K562 (cell line): Measurements from ENCODE around the gene WHAMM. TPM values are rescaled to one million over a fixed set of nuclear protein-coding genes. Genes with fewer than 3 reads are reported as not detected.

Experiments used
- ATF7 ChIP-seq: fragments of 450-650 bp; IDR thresholded peaks from 2 replicates; pipeline ENCODE4 v1.7.1; 2014; ENCODE audit warnings: mild to moderate bottlenecking, moderate library complexity
- BHLHE40 ChIP-seq: IDR thresholded peaks from 2 replicates; pipeline ENCODE4 v1.6.1; 2011; ENCODE audit warnings: low read length, improper control_type of control experiment
- CBFB ChIP-seq: sonication (generic); formaldehyde crosslinking; IDR thresholded peaks from 2 replicates; pipeline ENCODE4 v1.4.0; 2020; ENCODE audit warnings: mild to moderate bottlenecking, missing genetic modification reagents
- DACH1 ChIP-seq: fragments of 450-650 bp; IDR thresholded peaks from 2 replicates; pipeline ENCODE4 v1.6.1; 2018; ENCODE audit not compliant: partially characterized antibody
- E2F6 ChIP-seq, 2 experiments: IDR thresholded peaks; 2 replicates each; pipeline ENCODE4 v1.6.1; 2011; ENCODE audit warnings: borderline replicate concordance in 1 of 2, control low read depth in 1 of 2, low read depth in 1 of 2, low read length in 1 of 2, mild to moderate bottlenecking in 1 of 2, mixed read lengths in 1 of 2, moderate library complexity in 1 of 2; ENCODE audit not compliant: insufficient read depth in 1 of 2, insufficient read length in 1 of 2, poor library complexity in 1 of 2, severe bottlenecking in 1 of 2; ENCODE audit errors: extremely low read depth in 1 of 2
- ERF ChIP-seq: fragments of 450-650 bp; formaldehyde crosslinking; IDR thresholded peaks from 2 replicates; pipeline ENCODE4 v1.4.0; 2020; ENCODE audit warnings: mild to moderate bottlenecking, mixed read lengths
- ESRRA ChIP-seq: fragments of 450-650 bp; IDR thresholded peaks from 2 replicates; pipeline ENCODE4 v1.6.1; 2014; ENCODE audit warnings: low read depth, mild to moderate bottlenecking, moderate library complexity, borderline replicate concordance
- ETV5 ChIP-seq: sonication (generic); formaldehyde crosslinking; IDR thresholded peaks from 2 replicates; pipeline ENCODE4 v1.4.0; 2020; ENCODE audit warnings: low read depth, mild to moderate bottlenecking, missing genetic modification reagents
- GABPA ChIP-seq: fragments of 200-800 bp; sonication (Bioruptor generic); conservative IDR thresholded peaks from 2 replicates; pipeline ENCODE4 v1.6.1; 2016; ENCODE audit warnings: low read depth, missing genetic modification characterization, missing compliant biosample characterization
- HCFC1 ChIP-seq: IDR thresholded peaks from 2 replicates; pipeline ENCODE4 v1.6.1; 2012; ENCODE audit warnings: low read depth, low read length, improper control_type of control experiment
- HDGF ChIP-seq: fragments of 450-650 bp; IDR thresholded peaks from 2 replicates; pipeline ENCODE4 v1.6.1; 2016
- HOMEZ ChIP-seq: fragments of 250-450 bp; sonication (Bioruptor Pico); IDR thresholded peaks from 2 replicates; pipeline ENCODE4 v1.4.0; 2020; ENCODE audit warnings: mild to moderate bottlenecking, moderate library complexity
- LEF1 ChIP-seq: fragments of 450-650 bp; IDR thresholded peaks from 2 replicates; pipeline ENCODE4 v1.6.1; 2016; ENCODE audit warnings: mild to moderate bottlenecking
- PHF21A ChIP-seq: fragments of 450-650 bp; IDR thresholded peaks from 2 replicates; pipeline ENCODE4 v1.6.1; 2017; ENCODE audit warnings: low read depth, borderline replicate concordance
- POLR2G ChIP-seq: fragments of 200-400 bp; formaldehyde crosslinking; IDR thresholded peaks from 2 replicates; pipeline ENCODE4 v1.6.1; 2017; ENCODE audit warnings: low read depth, mild to moderate bottlenecking, antibody characterized with exemption, low read length, moderate library complexity
- RBM15 ChIP-seq: fragments of 200-400 bp; formaldehyde crosslinking; IDR thresholded peaks from 2 replicates; pipeline ENCODE4 v1.6.1; 2018; ENCODE audit warnings: mild to moderate bottlenecking, low read length, moderate library complexity; ENCODE audit not compliant: insufficient read depth
- SMARCC2 ChIP-seq: fragments of 450-650 bp; IDR thresholded peaks from 2 replicates; pipeline ENCODE4 v1.6.1; 2017; ENCODE audit warnings: antibody characterized with exemption, moderate library complexity, mild to moderate bottlenecking, low read depth
- STAT5A ChIP-seq: IDR thresholded peaks from 2 replicates; pipeline ENCODE4 v1.6.1; 2012; ENCODE audit warnings: low read length, inconsistent platforms, borderline replicate concordance
- STAT5B ChIP-seq: fragments of 250-450 bp; sonication (Bioruptor Pico); IDR thresholded peaks from 2 replicates; pipeline ENCODE4 v1.8.0; 2021; ENCODE audit warnings: mild to moderate bottlenecking, inconsistent platforms
- TEAD2 ChIP-seq: fragments of 450-650 bp; IDR thresholded peaks from 2 replicates; pipeline ENCODE4 v1.6.1; 2016; ENCODE audit warnings: missing genetic modification characterization, control low read depth, missing compliant biosample characterization
- TFAM ChIP-seq: fragments of 250-450 bp; sonication (Bioruptor Pico); conservative IDR thresholded peaks from 2 replicates; pipeline ENCODE4 v1.5.0; 2021; ENCODE audit warnings: mild to moderate bottlenecking, moderate library complexity
- ZBTB26 ChIP-seq: fragments of 450-650 bp; formaldehyde crosslinking; IDR thresholded peaks from 2 replicates; pipeline ENCODE4 v1.4.0; 2022; ENCODE audit warnings: missing genetic modification characterization
- ZNF12 ChIP-seq: sonication (generic); formaldehyde crosslinking; IDR thresholded peaks from 2 replicates; pipeline ENCODE4 v1.4.0; 2020; ENCODE audit warnings: mild to moderate bottlenecking, missing genetic modification reagents
- ZNF347 ChIP-seq: fragments of 450-650 bp; formaldehyde crosslinking; IDR thresholded peaks from 2 replicates; pipeline ENCODE4 v1.4.0; 2020; ENCODE audit warnings: low read depth, mild to moderate bottlenecking, moderate library complexity
- ZNF717 ChIP-seq: fragments of 250-450 bp; sonication (Bioruptor Pico); IDR thresholded peaks from 2 replicates; pipeline ENCODE4 v1.5.0; 2021
- polyA plus RNA-seq, 8 experiments: library from polyadenylated mRNA; depleted of rRNA in 4 of 8; stranded (reverse) in 5 of 8; unstranded in 3 of 8; fragments of >200 nt; fragmentation: Nextera tagmentation in 2 of 8; fragmentation: Illumina TruSeq in 1 of 8; extraction: Ambion mirVana in 2 of 8; extraction: Trizol in 1 of 8; gene quantifications; 2 replicates each; pipeline versions ENCODE4 v1.2.1 to v1.2.3, GENCODE V29; 2011 to 2014; ENCODE audit warnings: inconsistent platforms in 1 of 8, missing spikeins in 1 of 8
- total RNA-seq, 7 experiments: library from RNA; depleted of rRNA in 6 of 7; stranded (reverse); fragments of >200 nt in 6 of 7; fragmentation: Illumina TruSeq in 2 of 7; extraction: Trizol in 2 of 7; gene quantifications; 2 replicates each; pipeline versions ENCODE4 v1.2.1 to v1.2.3, GENCODE V29; 2011 to 2021; ENCODE audit warnings: low replicate concordance in 1 of 7

The WHAMM gene
- total and polyA plus RNA-seq, 9 of the 15 experiments (the other 6 are each of a cell fraction or from before 2014, with no cell fraction given): 2.0 to 4.8 (median 3.6) TPM

GRCh38 chr15:82849556-82850512 lies 40.4 kb downstream of the WHAMM start (continued):
- TF ChIP-seq RBM15 (no peak), ETV5 (CRISPR knock-in tag) (peak; percentile 97), ZNF347 (CRISPR knock-in tag) (no peak), STAT5B (CRISPR knock-in tag) (no peak), E2F6 (IDR thresholded peaks at IDR 0.05; ENCODE audit: borderline replicate concordance in 1 of 2, extremely low read depth in 1 of 2, insufficient read depth in 1 of 2, insufficient read length in 1 of 2, low read depth in 1 of 2, low read length in 1 of 2, poor library complexity in 1 of 2, severe bottlenecking in 1 of 2) (peak; percentile 40 to 48), GABPA (tag) (peak; percentile 87), ATF7 (peak; percentile 78), LEF1 (peak; percentile 90), ZNF12 (peak; percentile 49; the same call in 1 of the 2 replicates), CBFB (CRISPR knock-in tag) (no peak), STAT5A (peak; percentile 89), HCFC1 (peak; percentile 54), DACH1 (no peak), POLR2G (peak; percentile 64), ESRRA (peak; percentile 50; the same call in 1 of the 2 replicates), ZBTB26 (no peak), HDGF (0 out of 2 replicates have a peak, but pooled peaks have one; percentile 42), ERF (CRISPR knock-in tag) (no peak), TFAM (CRISPR knock-in tag) (no peak), ZNF717 (CRISPR knock-in tag) (no peak), SMARCC2 (peak; percentile 71; the same call in 1 of the 2 replicates), BHLHE40 (peak; percentile 91), TEAD2 (tag) (no peak), HOMEZ (CRISPR knock-in tag) (no peak), PHF21A (no peak)
